CD4-positive, alpha-beta T cell treated with Interleukin-17A for 1 hour (primary cell): ENCODE measurements around the gene EBF4.
A peak's percentile ranks its signal among the peaks of the same experiment; 100 is the strongest.
"Not testable (repeated sequence)": the region's sequence is repeated elsewhere in the genome, so short reads cannot be mapped to it uniquely, and the experiment has no call there.

Experiments
- DNase-seq: peaks from one replicate; pipeline ENCODE4 v3.0.0-alpha.2; 2020

EBF4 gene

DNA sequence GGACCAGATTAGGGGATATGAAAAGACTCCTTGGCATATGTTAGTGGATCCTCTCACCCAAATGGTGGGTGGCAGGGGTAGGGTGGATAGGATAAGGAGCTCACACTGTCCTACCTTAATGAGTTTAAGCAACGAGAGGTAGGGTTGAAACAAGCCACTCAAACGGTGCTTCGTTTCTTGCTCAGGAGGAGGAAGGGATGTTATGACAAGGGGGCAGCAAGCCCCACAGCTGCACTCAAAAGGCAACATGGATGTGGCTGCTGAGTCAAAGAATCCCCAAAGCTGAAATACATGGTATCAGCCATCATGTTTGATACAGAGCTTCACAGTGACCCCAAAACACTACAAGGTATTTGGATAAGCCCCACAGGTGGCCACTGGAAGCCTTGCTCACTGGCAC is 20.1 kb upstream of the EBF4 start:
- DNase-seq = no peak

DNA sequence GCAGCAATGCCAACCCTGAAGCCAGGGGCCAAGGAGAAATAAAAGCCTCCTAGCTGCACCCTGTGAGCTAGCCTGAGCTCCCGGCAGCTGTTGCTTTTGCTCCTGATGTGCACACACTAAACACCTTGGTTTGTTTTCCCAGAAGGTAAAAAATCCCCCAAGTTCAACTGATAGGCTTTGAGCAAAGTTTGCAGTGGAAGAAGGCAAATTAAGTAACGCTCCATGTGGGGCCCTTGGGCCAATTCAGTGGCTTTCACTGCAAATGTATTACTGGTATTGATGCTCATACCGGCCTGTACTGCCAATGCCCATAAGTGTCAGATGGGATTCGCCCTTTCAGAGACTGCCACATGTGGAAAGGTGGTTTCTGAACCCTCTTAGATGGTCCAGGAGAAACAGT is 19.1 kb upstream of the EBF4 start:
- no peak for DNase-seq

DNA sequence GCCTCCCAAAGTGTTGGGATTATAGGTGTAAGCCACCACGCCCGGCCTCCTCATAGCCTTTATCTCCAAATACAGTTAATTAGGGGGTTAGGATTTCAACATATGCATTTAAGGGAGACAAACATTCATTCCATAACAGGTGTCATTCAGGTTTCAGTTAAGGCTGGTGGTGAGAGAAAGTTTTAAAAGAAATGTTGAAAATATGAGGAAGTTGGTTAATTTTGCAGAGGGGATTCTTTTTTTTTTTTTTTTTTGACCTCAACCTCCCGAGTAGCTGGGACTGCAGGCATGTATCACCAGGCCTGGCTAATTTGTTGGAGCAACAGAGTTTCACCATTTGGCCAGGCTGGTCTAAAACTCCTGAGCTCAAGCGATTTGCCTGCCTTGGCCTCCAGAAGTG is 12.5 kb upstream of the EBF4 start:
- DNase-seq = no peak

DNA sequence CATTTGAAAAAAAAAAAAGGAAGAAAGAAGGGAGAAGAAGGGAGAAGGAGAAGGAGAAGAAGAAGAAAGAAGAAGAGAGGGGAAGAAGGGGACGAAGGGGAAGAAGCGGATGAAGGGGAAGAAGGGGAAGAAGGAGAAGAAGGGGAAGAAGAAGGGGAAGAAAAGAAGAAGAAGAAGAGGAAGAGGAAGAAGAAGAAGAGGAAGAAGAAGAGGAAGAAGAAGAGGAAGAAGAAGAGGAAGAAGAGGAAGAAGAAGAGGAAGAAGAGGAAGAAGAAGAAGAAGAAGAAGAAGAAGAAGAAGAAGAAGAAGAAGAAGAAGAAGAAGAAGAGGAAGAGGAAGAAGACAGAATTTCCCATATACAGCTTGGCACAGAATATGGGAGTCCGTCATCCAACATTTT is 10.5 kb upstream of the EBF4 start:
- DNase-seq = not testable (repeated sequence)

DNA sequence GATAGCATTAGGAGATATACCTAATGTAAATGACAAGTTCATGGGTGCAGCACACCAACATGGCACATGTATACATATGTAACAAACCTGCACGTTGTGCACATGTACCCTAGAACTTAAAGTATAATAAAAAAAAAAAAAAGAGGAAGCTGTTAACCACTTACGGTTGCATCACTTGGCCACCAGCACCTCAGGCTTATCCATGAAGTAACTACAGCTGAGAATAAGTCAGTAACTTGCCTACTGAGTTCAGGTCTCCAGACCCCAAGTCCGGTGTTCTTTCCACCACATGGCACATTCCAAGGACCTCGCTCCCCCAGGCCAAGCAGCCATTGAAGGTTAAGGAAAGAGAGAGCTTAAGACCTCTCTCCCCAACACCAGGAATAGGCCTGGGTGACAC is 7.8 kb upstream of the EBF4 start:
- not testable (repeated sequence) for DNase-seq

DNA sequence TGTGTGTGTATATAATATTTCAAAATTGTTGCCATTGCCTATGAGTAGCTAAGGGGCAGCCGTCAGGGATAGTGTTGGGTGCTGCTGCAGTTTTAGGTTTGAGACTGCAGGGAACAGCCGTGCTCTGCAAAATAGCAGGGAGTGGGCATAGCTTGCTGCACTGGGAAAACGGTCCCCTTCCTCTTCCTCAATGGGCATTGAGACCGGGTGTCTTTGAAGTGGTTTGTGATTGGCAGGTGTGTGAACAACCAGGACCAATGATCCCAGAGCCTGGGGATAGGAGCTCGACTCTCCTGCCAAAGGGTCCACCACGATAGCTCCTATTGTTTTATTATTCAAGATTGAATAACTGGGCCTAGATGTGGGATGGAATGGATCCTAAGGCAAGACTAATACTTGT is 5.1 kb upstream of the EBF4 start:
- DNase-seq = no peak

DNA sequence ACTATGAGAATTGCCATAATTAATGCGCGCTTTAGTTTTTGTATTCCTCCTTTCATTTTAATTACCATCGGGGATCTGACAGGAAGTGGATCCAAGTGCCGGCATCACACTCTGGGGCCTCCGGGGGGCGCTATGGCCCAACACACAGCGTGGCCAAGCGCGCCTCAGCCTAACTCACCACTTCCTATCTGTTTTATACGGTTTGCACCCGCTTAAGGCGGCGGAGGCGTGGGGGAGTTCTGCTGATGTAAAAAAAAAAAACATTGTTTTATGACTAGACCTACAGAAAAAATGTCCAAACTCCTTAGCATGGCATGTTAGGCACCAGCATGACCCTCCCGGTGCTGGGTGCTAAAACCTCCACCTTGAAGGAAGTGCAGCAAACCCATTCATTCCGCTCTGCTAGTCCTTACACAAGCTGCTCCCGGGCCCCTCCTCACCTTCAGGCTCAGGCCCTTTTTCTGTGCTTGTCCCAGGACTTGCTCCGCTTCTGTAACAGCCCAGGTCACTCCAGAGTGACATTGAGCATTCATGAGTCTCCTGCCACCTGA is 4.5 kb upstream of the EBF4 start:
- peak; percentile 82 for DNase-seq

DNA sequence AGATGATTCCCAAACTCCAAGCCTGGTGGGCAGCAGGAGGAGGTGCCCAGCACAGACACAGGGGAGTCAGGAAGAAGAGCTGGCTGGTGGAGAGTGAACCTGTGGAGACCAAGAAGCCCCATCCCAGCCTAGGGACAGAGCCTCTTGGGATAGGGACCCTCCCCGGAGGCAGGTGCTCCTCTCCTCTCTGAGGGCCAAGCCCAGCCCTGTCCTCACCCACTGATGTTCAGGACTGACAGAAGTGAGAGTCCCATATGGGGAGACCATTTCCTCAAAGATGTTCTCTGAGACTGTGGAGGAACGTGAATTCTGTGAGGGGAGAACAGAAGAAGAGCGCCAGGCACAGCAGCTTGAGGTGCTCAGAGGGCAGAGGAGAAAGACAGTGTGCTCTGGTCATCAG is 2.4 kb upstream of the EBF4 start:
- no peak for DNase-seq

DNA sequence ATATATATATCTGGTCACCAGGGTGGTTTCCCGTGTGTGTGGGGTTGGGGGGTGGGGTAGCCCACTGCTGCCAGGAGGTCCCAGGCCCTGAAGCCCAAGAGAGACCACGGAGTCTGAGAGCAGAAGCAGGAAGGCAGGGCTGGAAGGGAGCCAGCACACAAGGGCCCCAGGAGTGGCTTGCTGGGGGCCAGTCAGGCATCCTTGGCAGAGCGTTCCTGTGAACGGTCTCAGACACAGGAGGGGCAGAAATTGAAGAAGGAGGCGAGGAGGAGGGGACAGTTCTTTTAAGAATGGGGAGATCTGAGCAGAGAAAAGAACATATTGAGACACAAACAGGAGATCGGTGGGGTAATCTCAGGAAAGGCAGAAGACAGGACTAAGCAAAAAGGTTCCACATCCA is 1.9 kb upstream of the EBF4 start:
- DNase-seq = no peak

DNA sequence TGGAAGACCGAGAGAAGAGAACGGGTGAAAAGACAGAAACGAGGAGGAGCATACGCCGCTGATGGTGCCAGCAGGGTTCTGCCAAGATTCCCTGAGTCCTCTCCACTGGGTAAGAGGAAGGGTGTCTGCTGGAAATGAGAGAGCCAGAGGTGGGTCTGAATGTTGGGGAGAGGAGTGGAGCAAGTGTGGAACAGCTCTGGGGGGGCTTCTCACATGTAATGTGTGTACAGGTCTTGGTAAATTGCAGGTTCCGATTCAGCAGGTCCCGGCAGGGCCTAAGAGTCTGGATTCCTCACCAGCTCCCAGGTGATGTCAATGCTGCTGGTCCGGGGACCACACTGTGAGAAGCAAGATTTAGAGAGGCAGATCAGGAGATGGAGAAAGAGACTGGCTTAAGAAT is 1.5 kb upstream of the EBF4 start:
- DNase-seq = no peak

DNA sequence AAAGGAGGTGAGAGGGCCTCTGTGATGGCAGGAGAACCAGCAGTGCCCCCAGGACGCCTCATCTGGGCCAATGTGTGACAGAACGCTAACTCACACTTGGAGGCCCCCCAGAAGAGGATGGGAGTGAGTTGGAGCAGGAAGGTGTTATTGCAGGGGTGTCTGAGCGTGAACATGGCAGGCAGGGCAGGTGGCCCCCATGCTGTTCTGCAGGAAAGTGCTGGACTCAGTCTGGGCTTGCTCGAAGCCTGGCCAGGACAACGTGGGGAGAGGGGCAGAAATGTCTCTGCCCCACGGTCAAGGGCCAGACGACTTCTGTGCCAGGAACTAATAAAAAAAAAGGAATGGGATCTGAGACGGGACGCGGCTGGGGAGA is 931 bp upstream of the EBF4 start:
- no peak for DNase-seq

DNA sequence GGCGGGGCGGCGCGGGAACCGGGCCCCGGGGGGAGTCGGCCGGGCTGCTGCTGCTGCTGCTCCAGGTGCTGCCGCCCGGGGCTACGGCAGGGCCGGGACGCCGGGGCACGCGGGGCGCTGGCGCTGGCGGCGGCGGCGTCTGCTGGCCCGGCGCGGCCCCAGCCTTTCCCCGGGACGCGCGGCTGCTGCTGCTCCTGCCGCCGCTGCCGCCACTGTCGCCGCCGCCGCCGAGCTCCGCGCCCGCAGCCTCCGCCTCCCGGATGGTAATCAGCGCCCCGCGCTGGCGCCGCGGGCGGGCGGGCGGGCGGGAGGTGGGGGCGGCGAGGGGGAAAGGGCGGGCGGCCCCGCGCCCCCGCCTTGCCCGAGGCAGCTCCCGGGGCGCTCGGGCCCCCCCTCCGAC is 306 bp downstream of the EBF4 start:
- no peak for DNase-seq

DNA sequence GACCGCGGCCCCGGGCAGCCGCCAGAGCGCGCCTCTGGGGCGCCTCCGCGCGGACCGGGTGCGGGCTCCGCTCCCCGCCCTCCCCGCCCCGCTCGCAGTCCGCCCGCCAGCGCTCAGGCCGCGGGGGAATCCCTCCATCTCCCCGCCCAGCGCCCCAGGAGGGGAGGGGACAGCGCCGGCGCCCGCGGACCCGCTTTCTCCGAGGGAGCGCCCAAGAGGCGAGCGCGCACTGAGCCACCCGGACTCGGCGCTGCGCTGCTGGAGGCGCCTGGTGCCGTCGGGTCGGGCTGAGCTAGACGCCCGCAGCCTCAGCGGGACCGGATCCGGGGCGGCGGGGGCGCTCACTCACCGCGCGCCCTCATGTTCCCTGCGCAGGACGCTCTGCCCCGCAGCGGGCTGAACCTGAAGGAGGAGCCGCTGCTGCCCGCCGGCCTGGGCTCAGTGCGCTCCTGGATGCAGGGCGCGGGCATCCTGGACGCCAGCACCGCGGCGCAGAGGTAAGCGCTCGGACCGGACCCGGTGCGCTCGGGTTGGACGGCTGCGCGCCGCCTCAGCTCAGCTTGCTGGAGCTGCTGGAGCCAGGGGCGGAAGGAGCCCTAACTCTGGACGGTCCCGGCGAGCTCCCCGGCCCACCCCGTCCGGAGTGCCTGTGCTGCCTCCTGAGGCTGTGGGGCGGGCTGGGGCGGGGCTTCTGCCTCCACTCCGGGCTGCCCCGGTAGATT is 867 bp downstream of the EBF4 start:
- peak; percentile 63 for DNase-seq

DNA sequence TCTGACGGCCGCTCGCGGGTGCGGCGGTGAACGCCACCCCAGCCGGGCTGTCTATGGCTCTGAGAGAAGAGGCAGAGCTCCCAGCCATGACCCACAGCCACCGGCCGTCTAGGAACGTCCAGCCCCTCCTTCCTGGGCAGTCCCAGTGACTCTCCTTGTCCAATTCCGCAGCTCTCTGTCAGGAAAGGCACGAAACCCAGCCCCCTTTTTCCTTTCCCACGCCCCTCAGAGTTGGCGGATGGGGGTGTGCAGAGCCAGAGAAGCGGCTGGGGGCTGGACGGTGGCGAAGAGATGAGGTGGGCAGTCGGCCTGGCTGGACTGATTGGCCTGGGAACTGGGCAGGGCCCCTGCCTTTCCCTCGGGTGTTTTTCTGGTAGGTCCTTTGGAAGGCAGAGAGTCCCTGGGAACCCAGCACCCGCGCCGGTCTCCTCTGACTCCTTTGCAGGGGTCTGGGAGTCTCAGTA is 1.5 kb downstream of the EBF4 start:
- no peak for DNase-seq

DNA sequence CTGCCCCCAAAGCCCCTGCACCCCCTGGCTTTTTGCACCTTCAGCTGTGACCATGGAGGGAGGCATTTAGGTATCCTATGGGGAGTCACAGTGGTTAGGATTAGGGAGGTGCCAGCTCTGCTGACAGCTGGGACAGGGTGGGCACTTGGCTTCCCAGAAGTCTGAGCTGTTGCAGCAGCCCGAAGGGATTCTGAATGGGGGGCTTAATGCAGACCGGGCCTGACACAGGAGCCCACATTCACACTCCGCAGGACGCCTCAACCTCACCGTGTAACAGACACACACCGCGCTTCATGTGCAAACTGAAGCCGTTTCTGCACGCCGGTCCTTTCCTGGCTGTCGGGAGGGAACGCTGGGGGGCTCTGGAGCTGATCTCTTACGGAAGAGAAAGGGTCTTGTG is 1.9 kb downstream of the EBF4 start:
- DNase-seq = no peak

DNA sequence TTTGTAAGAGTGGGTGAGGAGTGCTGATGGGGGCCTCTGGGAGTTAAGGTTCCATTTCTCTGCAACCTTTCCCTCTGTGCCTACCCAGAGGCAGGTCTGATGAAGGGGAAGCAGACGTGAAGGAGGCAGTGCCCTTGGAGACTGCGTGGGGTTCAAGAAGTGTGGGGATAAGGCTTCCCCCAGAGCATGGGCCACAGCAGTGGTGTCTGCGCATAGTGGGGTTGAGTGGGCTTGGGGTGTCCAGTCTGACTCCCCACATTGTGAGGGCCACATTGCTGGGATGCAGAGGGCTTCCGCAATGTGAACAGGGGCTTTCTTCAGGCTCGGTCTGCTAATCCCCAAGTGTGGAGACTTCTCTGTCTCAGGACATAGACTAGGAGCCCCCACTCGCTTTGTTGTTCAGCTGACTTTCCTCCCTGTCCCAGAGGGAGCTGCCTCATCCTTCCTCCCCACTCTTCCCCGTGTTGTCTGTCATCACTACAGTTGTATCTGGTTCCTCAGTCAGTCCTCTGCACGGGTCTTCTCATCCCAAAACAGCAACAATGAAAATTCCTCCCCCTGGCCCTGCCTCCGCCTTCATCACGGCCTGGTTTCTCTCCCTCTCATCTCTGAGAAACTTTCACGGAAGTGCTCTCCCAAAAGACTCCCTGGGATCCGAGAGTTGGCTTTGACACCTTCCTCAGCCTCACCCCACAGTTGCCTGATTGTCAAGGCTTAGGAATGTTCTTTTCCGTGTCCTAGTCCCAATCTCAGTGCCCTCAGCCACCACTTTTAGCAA is 2.8 kb downstream of the EBF4 start:
- DNase-seq = no peak

DNA sequence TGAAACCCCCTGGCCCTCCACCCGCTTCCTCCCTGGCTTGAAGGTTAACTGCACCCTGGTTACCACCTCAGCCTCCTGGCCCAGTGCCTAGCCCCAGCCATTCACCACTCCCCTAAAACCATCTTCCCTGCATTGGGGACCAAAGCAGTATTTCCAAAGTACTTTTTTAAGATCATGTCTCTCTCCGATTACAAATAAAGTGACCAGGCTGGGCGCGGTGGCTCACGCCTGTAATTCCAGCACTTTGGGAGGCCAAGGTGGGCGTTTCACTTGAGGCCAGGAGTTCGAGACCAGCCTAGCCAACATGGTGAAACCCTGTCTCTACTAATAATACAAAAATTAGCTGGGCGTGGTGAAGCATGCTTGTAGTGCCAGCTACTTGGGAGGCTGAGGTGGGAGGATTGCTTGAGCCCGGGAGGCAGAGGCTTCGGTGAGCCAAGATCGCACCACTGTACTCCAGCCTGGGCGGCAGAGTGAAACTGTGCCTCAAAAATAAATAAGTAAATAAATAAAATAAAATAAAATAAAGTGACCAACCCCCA is 3.5 kb downstream of the EBF4 start:
- not testable (repeated sequence) for DNase-seq

DNA sequence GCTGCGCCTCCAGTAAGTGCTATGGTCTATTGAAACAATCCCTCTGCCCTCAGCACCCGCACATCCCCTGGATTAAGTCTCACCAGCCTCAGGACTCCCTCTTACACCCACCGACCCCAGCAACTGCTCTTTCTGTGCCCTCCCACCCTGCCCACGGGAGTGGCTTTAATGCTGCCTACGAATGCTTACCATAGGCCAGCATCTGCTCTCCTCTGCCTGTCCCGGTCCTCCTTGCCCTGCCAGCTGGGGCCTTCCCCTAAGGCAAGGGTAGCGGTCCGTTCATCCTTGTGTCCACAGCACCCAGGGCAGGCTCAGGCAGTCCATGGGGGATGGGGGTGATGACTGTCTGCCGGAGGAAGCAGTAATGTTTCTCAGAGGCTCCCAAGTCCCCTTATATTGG is 4.1 kb downstream of the EBF4 start:
- DNase-seq = no peak

DNA sequence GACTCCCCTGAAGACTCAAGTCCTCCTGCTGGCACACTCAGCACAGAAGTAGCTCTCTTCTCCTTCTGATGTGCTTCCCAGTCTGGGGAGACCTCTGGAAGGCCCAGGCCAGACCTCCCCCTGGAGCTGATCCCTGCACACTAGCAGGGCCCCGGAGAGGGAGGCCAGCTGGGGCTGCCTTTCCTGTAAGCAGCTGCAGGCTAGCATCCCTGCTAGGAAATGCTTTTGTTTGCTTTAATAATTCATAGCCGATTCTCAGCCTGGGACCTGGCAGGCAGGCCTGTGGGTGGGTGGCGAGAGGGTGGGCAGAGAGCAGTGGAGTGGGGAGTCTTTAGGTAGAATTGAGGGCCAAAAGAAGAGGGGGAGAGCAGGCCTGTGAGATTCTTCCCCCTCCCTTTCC is 5.2 kb downstream of the EBF4 start:
- no peak for DNase-seq

DNA sequence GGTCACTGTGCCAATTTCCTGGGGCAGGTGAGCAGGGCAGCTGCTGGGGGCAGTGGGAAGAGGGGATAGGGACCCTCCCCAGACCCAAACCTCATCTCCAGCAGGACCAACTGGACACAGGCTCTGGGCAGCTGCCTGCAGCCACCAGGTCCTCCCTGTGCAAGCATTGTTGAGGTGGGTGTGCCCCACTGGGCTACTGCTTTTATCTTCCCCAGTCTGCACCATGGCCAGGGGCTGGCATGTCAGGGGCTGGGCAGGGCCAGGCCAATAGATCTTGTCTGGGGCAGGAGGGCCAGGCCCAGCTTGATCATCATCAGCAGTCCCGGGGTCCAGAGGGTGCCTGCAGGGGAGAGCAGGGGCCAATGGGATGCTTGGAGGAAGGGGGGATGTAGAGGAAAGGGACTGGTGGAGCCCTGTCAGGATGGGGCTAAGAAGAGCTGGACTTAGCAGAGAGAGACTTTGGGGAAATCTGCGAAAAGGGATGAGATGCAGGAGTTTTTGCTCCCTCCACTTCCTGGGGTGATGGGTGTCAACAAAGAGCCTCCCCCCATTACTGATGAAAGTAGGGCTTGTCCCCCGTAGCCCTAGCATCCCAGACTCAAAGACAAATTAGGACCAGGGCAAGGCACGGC is 5.7 kb downstream of the EBF4 start:
- DNase-seq = no peak

DNA sequence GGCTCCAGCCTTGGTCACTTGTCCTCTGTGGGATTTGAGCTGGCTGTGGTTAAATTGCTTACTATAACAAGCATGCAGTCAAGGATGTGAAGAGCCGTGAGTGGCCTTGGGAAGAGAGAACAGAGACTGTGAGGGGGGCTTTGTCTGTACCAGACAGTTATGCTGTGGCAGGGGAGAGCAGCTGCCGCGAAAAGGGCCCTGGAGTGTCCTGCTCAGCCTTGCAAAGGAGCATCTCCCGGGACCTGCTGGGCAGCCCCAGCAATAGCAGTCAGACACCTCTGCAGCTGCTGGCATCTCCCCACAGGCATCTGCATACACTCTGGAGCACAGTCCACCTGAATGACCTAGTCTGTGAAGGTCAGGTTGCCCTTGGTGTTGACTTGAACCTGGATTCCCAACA is 6.3 kb downstream of the EBF4 start:
- DNase-seq = no peak

DNA sequence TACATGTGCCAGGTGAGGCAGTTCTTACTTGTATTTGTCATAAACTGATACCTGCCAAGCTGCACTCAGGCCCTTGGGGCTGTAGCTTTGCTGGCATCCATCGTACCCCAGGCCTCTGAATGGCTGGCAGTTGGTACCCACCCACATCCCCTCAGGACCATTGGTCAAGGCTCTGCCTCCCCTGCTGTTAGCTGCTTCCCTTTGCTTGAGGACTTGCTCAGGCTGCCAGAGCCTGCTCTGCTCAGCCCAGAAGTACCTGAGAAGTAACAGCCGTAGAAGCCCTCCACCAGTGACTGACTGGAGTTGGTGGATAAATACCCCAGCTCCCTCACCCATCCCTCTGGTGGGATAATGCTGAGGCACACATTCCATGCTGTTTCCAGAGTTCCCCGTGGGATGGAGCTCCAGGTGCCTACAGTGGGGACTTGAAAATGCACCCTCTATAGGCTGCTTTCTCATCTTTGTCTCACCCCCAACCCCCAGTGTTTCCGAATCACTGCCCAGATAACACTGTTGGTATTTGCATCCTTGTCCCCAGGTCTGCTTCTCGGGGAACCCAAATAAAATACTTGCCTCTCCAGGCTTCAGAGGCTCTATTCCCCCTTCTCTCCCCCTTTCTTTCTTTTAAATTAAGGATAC is 7.3 kb downstream of the EBF4 start:
- DNase-seq = no peak
